ENCODE results near the gene LRRC38.

Gene LRRC38

GRCh38 chr1:13538832-13539231 is 25.0 kb upstream of the LRRC38 start:
- TF ChIP-seq, protein P1, sequence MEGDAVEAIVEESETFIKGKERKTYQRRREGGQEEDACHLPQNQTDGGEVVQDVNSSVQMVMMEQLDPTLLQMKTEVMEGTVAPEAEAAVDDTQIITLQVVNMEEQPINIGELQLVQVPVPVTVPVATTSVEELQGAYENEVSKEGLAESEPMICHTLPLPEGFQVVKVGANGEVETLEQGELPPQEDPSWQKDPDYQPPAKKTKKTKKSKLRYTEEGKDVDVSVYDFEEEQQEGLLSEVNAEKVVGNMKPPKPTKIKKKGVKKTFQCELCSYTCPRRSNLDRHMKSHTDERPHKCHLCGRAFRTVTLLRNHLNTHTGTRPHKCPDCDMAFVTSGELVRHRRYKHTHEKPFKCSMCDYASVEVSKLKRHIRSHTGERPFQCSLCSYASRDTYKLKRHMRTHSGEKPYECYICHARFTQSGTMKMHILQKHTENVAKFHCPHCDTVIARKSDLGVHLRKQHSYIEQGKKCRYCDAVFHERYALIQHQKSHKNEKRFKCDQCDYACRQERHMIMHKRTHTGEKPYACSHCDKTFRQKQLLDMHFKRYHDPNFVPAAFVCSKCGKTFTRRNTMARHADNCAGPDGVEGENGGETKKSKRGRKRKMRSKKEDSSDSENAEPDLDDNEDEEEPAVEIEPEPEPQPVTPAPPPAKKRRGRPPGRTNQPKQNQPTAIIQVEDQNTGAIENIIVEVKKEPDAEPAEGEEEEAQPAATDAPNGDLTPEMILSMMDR (IDR thresholded peaks at IDR 0.05) = no peak

- TF ChIP-seq, protein P1 (IDR thresholded peaks at IDR 0.05) = no peak
Measured at GRCh38 chr1:13536571-13536970, 22.8 kb upstream of the LRRC38 start.

- TF ChIP-seq, protein P1 (IDR thresholded peaks at IDR 0.05) = no peak
Measured at GRCh38 chr1:13535227-13535626, 21.4 kb upstream of the LRRC38 start.

DNA sequence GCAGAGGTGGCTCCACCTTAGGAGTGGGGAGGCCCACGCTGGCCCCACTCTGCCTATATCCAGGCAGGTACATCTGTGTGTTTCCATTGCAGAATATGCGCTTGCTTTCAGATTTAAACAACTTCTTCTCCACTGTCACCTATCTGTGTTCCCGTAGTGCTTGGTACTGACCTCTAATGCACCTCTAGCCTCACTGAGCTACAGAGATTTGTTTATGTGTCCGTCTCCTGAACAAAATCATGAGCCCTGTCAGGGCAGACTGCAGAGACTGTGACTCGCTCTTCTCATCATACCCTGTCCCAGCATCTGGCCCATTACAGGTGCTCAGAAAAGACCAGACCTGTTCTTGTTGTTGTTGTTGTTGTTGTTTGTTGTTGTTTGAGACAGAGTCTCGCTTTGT is 14.5 kb upstream of the LRRC38 start:
- TF ChIP-seq, protein P1 (IDR thresholded peaks at IDR 0.05) = no peak

GRCh38 chr1:13523780-13524477 is 10.1 kb upstream of the LRRC38 start:
- TF ChIP-seq, protein P1 (IDR thresholded peaks at IDR 0.05) = no peak

- TF ChIP-seq, protein P1 (IDR thresholded peaks at IDR 0.05) = no peak
Measured at GRCh38 chr1:13520985-13521384, 7.2 kb upstream of the LRRC38 start.

GRCh38 chr1:13517193-13517812 is 3.5 kb upstream of the LRRC38 start:
- TF ChIP-seq, protein P1 (IDR thresholded peaks at IDR 0.05) = peak; percentile 70
